ENCODE results near the gene RGS6.

RGS6 gene

GRCh38 chr14:72254937-72255472 lies 322.8 kb downstream of the RGS6 start:
- no peak for DNase-seq

- DNase-seq, result peak in 1 of 2 donors; percentile 1
Measured at GRCh38 chr14:72256055-72256454, 323.8 kb downstream of the RGS6 start.

- no peak for DNase-seq
Measured at GRCh38 chr14:72261068-72261467, 328.8 kb downstream of the RGS6 start.

DNA sequence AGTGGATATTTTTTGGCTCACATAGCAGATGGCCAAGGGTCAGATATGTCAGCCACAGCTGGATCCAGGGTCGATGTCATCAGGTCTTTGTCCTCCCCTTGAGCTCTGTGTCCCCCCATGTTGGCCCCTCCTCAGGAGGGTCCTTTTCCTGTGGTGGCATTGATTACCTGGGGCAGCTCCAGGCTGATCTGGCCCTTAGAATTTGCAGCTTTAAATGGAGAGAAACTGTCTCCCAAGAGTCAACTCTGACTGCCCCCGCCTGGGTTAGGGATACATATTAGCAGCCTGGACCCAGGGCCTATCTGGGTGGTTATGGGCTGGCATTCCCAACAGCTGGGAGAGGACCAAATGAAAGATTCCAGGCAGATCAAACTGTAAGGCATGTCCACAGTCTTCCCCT lies 330.5 kb downstream of the RGS6 start:
- DNase-seq, result no peak

DNA sequence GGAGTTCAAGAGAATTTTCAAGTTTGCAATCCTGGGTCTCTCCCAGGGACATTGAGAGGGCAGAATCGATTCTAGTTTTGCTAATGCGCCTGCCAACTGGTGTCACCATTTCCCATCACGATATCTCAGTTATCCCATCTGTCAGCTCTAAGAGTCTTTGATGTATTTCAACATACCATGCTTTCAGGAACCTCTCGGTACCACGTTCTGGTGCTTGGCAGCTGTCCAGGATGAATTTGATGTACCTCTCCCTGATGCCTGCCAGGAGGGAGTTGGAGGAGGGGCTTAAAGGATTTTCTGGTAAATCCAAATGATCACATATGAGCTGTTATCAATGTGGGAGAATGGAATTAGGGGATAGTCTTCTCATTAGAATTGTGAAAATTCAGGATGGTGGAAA lies 332.5 kb downstream of the RGS6 start:
- no peak for DNase-seq

- DNase-seq, result no peak
Measured at GRCh38 chr14:72270147-72270727, 338.0 kb downstream of the RGS6 start.

DNA sequence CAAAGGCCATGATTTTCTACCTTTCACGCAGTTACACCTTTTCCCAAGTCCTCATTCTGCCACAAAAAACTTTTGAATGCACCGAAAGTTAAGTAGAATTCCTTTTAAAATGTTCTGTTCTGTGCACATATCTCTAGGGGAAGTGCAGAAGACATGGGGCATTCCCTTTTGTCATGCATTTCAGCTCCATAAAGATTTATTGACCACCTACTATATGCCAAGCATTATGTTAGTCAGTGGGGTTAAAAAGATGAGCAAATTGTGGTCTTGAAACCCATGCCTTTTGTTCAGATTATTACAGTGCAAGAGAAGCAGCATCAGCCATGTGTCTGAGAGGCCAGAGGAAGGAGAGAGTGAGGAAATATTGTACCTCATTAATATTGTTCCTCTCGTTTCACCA lies 338.5 kb downstream of the RGS6 start:
- no peak for DNase-seq

GRCh38 chr14:72275242-72275641 lies 343.0 kb downstream of the RGS6 start:
- DNase-seq, result no peak

DNA sequence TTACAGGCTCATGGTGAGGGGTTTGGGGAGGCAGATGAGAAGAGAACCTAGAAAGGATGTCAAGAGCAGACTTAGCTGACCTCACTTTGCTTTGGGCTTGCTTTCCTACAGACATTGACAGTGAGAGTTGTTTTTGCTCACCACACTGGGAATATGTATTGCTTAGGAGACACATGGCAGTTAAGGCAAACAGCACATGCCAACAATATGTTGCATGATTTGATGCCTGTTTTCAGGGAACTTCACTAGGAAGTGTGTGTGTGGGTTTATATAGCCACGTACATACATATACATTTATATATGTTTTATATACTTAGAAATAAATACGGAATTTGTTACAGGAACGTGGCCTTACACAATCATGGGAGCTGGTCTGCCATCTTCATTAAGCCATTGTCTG lies 346.1 kb downstream of the RGS6 start:
- DNase-seq, result no peak

DNA sequence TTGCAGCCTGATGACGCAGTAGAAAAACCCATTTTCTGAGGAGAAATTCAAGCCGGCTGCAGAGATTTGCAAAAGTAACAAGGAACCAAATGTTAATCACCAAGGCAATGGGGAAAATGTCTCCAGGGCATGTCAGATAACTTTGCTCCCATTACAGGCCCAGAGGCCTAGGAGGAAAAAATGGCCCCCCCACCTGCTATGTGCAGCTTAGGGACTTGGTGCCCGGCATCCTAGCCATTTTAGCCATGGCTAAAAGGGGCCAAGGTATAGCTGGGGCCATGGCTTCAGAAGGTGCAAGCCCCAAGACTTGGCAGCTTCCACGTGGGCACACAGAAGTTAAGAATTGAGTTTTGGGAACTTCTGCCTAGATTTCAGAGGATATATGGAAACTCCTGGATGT lies 351.9 kb downstream of the RGS6 start:
- DNase-seq, result no peak

GRCh38 chr14:72290241-72290640 lies 358.0 kb downstream of the RGS6 start:
- DNase-seq, result no peak

DNA sequence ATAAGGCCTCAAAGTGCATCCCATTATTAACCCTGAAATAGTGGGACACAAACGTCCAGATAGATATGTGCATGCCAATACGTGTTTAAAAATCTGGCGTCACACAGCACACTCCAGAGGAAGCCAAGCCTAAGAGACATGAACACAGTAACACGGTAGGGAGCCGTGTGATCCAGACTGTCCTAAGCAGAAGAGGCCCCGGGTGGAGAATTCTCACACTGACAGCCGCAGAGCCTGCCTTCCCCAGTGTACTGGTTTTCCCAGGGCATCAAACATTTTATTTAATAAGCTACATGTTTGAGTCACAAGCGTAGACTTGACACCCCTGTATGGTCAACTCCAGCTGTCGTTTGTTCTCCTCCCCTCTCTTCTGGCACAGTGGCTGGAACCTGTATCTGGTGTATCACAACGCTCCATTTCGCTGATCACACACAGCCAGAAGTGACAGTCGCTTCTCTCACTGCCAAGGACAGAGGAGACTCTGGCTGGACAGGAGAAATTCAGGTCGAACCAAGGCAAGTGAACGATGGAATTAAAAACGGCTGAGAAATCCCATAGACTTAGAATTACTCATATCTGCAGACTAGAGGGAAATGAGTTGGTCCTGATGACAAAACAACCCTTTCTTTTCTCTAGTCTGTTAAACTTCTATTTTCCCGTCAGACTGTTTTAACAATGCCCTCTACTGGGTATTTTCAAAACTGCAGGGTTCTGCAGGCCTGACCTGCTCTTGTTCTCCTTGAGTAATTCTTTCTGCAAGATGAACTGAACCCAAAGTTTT lies 359.9 kb downstream of the RGS6 start:
- DNase-seq, result peak; percentile 6 to 26

GRCh38 chr14:72292689-72293024 lies 360.4 kb downstream of the RGS6 start:
- DNase-seq, result no peak

- DNase-seq, result no peak
Measured at GRCh38 chr14:72301352-72301751, 369.1 kb downstream of the RGS6 start.

DNA sequence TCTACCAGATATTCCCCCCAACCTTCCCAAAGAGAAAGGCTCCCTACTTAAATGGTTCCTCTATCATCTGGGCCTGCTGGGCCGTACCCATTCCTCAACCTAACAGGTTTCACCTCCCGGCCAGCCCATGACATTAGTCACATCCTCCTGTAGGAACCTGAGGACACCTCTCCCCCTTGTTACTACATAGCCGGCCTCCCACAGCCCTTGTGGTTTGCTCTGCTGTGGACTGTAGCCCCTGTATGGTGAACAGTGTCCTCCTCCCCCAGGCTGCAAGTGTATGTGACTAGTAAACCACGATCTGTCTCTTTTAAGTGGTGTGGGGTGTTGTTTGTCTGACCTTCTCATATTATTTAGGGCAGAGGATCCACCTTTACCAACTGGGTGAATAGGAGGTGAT lies 371.7 kb downstream of the RGS6 start:
- DNase-seq, result no peak

DNA sequence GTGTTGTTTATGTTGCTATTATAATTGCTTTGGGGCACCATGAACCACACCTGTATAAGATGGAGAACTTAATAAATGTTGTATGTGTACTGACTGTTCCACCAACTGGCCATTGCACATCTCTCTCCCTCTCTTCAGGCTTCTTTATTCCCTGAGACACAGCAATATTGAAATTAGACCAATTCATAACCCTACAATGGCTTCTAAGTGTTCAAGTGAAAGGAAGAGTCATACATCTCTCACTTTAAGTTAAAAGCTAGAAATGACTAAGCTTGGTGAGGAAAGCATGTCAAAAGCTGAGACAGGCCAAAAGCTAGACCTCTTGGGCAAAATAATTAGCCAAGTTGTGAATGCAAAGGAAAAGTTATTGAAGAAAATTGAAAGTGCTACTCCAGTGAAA lies 373.3 kb downstream of the RGS6 start:
- DNase-seq, result no peak

DNA sequence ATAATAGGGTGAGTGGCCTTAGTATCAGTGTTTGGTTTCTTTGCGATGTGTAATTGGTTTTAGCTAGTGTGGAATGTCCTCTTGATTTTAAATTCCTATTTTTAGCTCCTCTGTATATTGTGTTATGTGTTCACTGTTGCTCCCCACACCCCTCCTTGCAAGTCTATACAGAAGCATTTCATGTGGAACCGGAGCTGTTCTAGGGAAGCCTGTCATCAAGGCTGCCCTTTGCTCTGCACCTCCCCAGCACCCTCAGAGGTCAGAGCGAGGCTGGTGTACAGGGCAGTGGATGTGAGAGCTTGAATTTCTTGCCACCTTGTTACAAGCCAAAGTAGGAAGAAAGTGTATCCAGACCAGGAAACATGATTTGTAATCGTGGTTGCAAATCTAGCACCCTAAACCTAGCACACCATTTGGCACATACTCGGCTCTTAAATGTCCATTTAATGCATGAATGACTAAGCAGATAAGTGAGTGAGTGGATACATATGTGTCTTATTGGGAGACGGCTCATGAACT lies 376.8 kb downstream of the RGS6 start:
- DNase-seq, result no peak

DNA sequence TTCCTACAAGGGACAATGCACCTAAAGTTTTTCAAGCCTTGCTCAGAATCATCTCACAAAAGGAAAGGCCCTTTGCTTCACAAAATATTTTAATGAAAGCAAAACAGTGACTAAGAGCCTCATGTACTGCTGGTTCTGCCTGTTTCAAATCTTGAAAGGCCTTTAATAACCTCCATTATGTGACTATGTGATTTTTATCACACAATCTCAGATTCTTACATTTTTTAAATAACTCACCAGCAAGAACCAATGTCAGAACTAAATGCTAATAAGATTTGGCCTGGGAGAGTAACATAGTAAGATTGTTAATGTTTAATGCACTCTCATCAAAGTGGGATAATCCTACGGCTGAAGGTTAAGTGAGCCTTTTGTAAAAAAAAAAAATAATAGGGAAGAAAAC lies 378.9 kb downstream of the RGS6 start:
- no peak for DNase-seq

DNA sequence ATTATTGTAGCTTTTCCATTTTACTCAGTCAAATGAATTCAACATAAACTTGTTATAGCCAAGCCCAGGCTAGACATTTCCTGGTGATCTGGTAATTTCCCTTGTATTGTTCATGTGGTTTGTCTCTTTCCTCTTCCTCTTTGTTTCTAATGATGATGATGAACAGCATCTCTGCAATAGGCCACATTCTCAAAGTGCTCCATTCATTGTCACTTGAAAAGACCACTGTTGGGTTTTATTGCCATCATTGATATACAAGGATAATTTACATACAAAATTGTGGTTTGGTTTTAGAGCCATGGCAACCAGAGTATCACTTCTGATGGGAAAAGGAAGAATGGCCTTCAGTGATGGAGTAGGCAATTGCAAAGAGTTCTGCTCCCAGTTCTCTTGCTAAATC lies 379.3 kb downstream of the RGS6 start:
- no peak for DNase-seq

DNA sequence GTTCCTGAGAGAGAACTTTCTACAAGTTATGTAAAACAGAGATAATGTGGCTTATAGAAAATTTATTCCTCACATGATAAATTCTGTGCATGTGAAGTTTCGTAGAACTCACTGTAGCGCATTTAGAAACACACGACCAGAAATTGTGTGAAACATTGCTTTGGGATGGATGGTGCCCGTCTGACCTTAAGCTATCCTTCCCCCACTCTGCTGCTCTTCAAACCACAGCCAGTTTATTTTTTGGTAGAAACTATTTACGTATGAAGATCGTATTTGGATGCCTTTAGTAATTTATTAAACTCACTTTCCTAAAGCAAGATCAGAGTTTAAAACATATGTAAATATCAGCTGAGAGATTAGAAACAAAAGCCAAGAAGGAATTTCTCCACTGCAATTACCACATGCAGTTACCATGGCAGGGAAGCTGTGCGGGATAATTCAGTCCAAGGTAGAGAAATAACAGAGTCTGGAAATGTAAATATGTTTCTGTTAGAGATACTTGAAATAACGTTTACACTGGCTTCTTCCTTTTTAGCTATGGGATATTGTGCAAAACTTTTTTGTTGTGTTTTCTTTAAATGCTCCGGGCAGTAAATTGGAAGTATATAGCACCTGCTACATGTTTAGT lies 382.7 kb downstream of the RGS6 start:
- DNase-seq, result no peak

DNA sequence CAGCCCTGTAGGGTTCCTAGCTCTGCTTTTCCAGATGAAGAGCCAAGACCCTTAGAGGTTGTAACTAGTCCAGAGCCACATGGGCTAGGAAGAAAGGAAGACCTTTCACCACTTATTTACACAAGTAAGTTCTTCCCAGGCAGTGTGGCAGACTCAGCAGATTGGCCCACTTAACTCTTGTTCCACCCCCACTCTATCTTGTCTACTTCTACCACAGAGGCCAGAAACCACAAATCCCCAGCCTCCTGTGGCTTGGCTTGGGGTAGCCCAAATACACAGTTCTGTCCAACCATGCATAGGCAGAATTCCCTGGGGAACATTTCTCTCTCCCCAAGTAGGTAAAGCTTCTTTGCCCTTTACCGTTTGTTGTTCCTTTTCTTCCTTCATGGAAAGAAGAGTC lies 383.5 kb downstream of the RGS6 start:
- no peak for DNase-seq

- no peak for DNase-seq
Measured at GRCh38 chr14:72318648-72319047, 386.4 kb downstream of the RGS6 start.

DNA sequence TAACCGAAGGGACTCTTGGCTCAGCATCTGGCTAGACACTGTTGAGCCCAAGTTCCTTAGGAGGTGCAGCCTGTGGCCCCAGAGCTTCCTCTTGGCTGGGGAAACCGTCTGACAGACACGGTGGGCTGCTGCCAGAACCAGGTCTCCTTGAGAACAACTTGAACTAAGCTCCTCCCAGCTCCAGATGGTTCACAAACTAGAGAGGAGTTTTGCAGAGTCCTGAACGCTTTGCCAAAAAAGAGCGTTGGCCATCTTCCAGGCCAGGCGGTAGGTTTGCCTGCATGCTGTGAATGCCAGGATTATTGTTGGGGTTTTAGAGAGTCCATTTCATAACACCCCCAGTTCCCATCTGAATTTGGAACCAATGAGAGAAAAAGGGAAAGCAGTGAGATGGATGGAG lies 399.8 kb downstream of the RGS6 start:
- DNase-seq, result no peak

DNA sequence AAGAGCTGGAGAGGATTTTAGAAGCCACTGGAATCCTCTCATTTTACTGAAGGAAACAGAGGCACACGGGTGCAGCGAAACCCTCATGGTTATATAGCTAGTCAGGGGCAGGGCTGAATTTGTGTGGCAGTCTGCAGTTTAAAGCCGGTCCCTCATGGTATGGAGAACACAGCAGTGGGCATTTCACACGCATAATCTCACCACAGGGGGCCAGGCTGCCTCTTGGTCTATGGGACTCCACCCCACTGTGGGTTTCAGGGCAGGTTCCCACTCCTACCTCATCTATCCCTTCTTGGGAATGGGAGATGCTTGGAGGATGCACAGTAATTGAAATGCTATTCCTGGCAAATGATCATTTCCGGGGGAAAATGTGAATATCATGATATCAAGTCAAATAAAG lies 400.6 kb downstream of the RGS6 start:
- DNase-seq, result no peak

Measured in stimulated activated CD4-positive, alpha-beta T cell treated with anti-CD3 and anti-CD28 coated beads, Interleukin-2, amount 100 ng/mL, for 48 hours (primary cell).